ENCODE results near the gene ANG.
"Not testable (repeated sequence)": the region's sequence is repeated elsewhere in the genome, so short reads cannot be mapped to it uniquely, and the experiment has no call there.

ANG gene

GRCh38 chr14:20699931-20700330 lies 11.4 kb downstream of the ANG start:
- no peak for DNase-seq (ENCODE audit: low read depth)

GRCh38 chr14:20700965-20701364 lies 12.4 kb downstream of the ANG start:
- not testable (repeated sequence) for DNase-seq (ENCODE audit: low read depth)

GRCh38 chr14:20706657-20707355 lies 18.2 kb downstream of the ANG start:
- no peak for DNase-seq (ENCODE audit: low read depth)

- no peak for DNase-seq (ENCODE audit: low read depth)
Measured at GRCh38 chr14:20707622-20708021, 19.1 kb downstream of the ANG start.

- DNase-seq (ENCODE audit: low read depth): no peak
Measured at GRCh38 chr14:20711261-20711660, 22.7 kb downstream of the ANG start.

GRCh38 chr14:20711685-20712084 lies 23.1 kb downstream of the ANG start:
- DNase-seq (ENCODE audit: low read depth): no peak

GRCh38 chr14:20712904-20713303 lies 24.3 kb downstream of the ANG start:
- no peak for DNase-seq (ENCODE audit: low read depth)

- DNase-seq (ENCODE audit: low read depth): peak; percentile 64
Measured at GRCh38 chr14:20714593-20715250, 26.2 kb downstream of the ANG start.

GRCh38 chr14:20719777-20720176 lies 31.2 kb downstream of the ANG start:
- no peak for DNase-seq (ENCODE audit: low read depth)

GRCh38 chr14:20720741-20721140 lies 32.2 kb downstream of the ANG start:
- DNase-seq (ENCODE audit: low read depth): no peak

- no peak for DNase-seq (ENCODE audit: low read depth)
Measured at GRCh38 chr14:20722016-20722415, 33.5 kb downstream of the ANG start.

GRCh38 chr14:20723488-20723887 lies 34.9 kb downstream of the ANG start:
- no peak for DNase-seq (ENCODE audit: low read depth)

- not testable (repeated sequence) for DNase-seq (ENCODE audit: low read depth)
Measured at GRCh38 chr14:20726121-20726520, 37.6 kb downstream of the ANG start.

- DNase-seq (ENCODE audit: low read depth): no peak
Measured at GRCh38 chr14:20726531-20726930, 38.0 kb downstream of the ANG start.

- DNase-seq (ENCODE audit: low read depth): no peak
Measured at GRCh38 chr14:20730891-20731290, 42.3 kb downstream of the ANG start.

- DNase-seq (ENCODE audit: low read depth): no peak
Measured at GRCh38 chr14:20732477-20732876, 43.9 kb downstream of the ANG start.

- no peak for DNase-seq (ENCODE audit: low read depth)
Measured at GRCh38 chr14:20732979-20733635, 44.5 kb downstream of the ANG start.

- DNase-seq (ENCODE audit: low read depth): no peak
Measured at GRCh38 chr14:20733684-20734429, 45.3 kb downstream of the ANG start.

GRCh38 chr14:20734430-20734806 lies 45.9 kb downstream of the ANG start:
- no peak for DNase-seq (ENCODE audit: low read depth)

- not testable (repeated sequence) for DNase-seq (ENCODE audit: low read depth)
Measured at GRCh38 chr14:20738292-20738691, 49.7 kb downstream of the ANG start.

- no peak for DNase-seq (ENCODE audit: low read depth)
Measured at GRCh38 chr14:20742132-20742531, 53.6 kb downstream of the ANG start.

GRCh38 chr14:20743556-20743955 lies 55.0 kb downstream of the ANG start:
- DNase-seq (ENCODE audit: low read depth): no peak
